Measurements from ENCODE around the gene BAHCC1. TPM values are rescaled to one million over a fixed set of nuclear protein-coding genes. Genes with fewer than 3 reads are reported as not detected.

The BAHCC1 gene
- total RNA-seq, 2 donors from 2014 or later: 11.4 to 28.9 TPM

DNA sequence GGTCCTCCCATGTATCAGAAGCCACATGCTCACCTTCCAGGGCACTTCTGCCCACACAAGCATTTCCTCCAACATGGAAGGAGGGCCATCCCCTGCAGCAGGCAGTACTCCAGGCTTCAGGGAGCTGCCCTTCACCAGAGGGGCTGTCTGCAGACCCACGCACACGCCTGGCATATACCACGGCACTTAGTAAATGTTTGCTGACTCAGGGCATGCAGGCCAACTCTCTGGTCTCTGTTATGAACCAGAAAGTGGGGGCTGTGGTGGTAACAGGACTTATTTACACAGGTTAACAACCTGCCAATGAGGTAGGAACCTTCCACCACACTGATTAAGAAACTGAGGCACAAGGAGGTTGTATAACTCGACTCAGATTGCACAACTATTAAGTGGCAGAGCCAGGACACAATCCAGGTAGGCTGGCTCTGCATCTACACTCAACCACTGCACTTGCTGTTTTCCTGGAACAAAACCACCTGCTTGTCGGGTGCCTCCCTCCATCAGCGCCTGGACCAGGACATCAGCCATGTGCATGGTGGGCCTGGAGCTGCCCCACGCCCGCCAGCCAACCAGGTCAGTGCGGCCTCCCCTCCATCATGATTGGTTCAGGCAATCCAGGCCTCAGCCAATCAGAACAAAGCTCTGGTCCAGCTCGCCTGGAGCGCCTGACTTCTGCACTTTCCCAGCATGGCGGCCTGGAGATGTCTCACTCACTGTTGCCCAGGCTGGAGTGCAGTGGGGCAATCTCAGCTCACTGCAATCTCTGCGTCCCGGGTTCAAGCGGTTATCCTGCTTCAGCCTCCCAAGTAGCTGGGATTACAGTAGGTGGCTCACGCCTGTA lies 98.2 kb downstream of the BAHCC1 start:
- no peak for TF ChIP-seq POLR2A (IDR thresholded peaks at IDR 0.05)
- intact Hi-C loops (cut with DNase I): no loop called here
- no peaks in the 10 kb centered on the region for H3K36me3 ChIP-seq
- H3K9me3 ChIP-seq: no peaks in the 10 kb centered on the region
- WGBS: 91% methylated on average over 16 of the region's 16 CpGs
- no peak for DNase-seq (ENCODE audit: low spot score)
- no peaks in the 10 kb centered on the region for H3K27me3 ChIP-seq (replicated peaks; ENCODE audit: insufficient read depth)
- H3K4me3 ChIP-seq: no peak overlapping the region
- no peak overlapping the region for H3K27ac ChIP-seq
- peaks cover 4% of the 10 kb centered on the region for H3K4me1 ChIP-seq (replicated peaks)

GRCh38 chr17:81494626-81495377 lies 99.5 kb downstream of the BAHCC1 start:
- Histone ChIP-seq H3K4me3 (no peak overlapping the region), H3K27ac (no peak overlapping the region), H3K36me3 (no peaks in the 10 kb centered on the region), H3K27me3 (replicated peaks; ENCODE audit: insufficient read depth) (no peaks in the 10 kb centered on the region), H3K4me1 (replicated peaks) (no peaks in the 10 kb centered on the region), H3K9me3 (no peaks in the 10 kb centered on the region)
- intact Hi-C loops (cut with DNase I): no loop called here
- no peak for DNase-seq (ENCODE audit: low spot score)
- 24% methylated on average over 8 of the region's 8 CpGs for WGBS
- TF ChIP-seq POLR2A (IDR thresholded peaks at IDR 0.05): no peak
- no peak for TF ChIP-seq POLR2AphosphoS5 (IDR thresholded peaks at IDR 0.05)
- TF ChIP-seq, protein P1, sequence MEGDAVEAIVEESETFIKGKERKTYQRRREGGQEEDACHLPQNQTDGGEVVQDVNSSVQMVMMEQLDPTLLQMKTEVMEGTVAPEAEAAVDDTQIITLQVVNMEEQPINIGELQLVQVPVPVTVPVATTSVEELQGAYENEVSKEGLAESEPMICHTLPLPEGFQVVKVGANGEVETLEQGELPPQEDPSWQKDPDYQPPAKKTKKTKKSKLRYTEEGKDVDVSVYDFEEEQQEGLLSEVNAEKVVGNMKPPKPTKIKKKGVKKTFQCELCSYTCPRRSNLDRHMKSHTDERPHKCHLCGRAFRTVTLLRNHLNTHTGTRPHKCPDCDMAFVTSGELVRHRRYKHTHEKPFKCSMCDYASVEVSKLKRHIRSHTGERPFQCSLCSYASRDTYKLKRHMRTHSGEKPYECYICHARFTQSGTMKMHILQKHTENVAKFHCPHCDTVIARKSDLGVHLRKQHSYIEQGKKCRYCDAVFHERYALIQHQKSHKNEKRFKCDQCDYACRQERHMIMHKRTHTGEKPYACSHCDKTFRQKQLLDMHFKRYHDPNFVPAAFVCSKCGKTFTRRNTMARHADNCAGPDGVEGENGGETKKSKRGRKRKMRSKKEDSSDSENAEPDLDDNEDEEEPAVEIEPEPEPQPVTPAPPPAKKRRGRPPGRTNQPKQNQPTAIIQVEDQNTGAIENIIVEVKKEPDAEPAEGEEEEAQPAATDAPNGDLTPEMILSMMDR (IDR thresholded peaks at IDR 0.05): no peak

DNA sequence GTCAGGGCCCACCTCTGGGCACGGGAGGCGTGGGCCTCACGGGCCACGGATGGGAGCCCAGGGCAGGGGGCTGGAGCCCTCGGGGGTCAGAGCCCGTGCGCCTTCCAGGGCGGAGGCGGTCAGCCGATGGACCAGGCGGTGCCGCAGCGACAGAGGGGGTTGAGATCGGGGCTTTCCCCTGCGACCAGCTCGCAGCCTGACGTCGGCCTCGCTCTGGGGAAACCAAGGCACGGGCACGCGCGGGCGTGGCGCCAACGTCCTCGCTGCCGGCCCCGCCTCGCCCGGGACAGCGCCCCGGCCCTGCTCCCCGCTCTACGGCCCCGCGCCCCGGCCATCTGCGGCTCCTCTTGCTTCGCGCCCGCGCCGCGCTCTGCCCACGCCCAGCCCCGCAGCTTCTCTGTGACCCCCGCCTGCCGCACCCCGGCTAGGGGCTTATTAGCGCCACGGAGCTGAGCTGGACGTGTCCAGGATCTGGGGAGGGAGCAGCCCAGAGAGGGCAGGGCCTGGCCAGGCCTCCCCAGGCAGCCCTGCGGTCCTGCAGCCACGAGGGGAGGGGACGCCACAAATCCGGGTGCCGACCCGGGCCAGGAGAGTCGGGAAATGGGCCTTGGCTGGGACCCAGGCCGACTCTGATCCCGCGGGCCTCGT lies 103.8 kb downstream of the BAHCC1 start:
- H3K9me3 ChIP-seq: no peaks in the 10 kb centered on the region
- intact Hi-C loops (cut with DNase I): no loop called here
- no peak overlapping the region for H3K27ac ChIP-seq
- DNase-seq (ENCODE audit: low spot score): no peak
- 75% methylated on average over 43 of the region's 64 CpGs for WGBS
- no peak overlapping the region for H3K4me3 ChIP-seq
- TF ChIP-seq, protein P1 (IDR thresholded peaks at IDR 0.05): no peak
- TF ChIP-seq POLR2AphosphoS5 (IDR thresholded peaks at IDR 0.05): no peak
- no peak for TF ChIP-seq POLR2A (IDR thresholded peaks at IDR 0.05)
- H3K4me1 ChIP-seq (replicated peaks): no peaks in the 10 kb centered on the region
- no peaks in the 10 kb centered on the region for H3K36me3 ChIP-seq
- H3K27me3 ChIP-seq (replicated peaks; ENCODE audit: insufficient read depth): no peaks in the 10 kb centered on the region

GRCh38 chr17:81499601-81499970 lies 104.3 kb downstream of the BAHCC1 start:
- Histone ChIP-seq H3K27me3 (replicated peaks; ENCODE audit: insufficient read depth) (no peaks in the 10 kb centered on the region), H3K9me3 (no peaks in the 10 kb centered on the region), H3K4me1 (replicated peaks) (no peaks in the 10 kb centered on the region), H3K36me3 (no peaks in the 10 kb centered on the region), H3K4me3 (no peak overlapping the region), H3K27ac (no peak overlapping the region)
- intact Hi-C loops (cut with DNase I): no loop called here
- TF ChIP-seq POLR2AphosphoS5 (IDR thresholded peaks at IDR 0.05) (no peak), POLR2A (IDR thresholded peaks at IDR 0.05) (no peak)
- TF ChIP-seq, protein P1 (IDR thresholded peaks at IDR 0.05): no peak
- WGBS: 62% methylated on average over 11 of the region's 12 CpGs
- no peak for DNase-seq (ENCODE audit: low spot score)

GRCh38 chr17:81500047-81500446 lies 104.8 kb downstream of the BAHCC1 start:
- no peaks in the 10 kb centered on the region for H3K27me3 ChIP-seq (replicated peaks; ENCODE audit: insufficient read depth)
- no peak for DNase-seq (ENCODE audit: low spot score)
- no peak for TF ChIP-seq POLR2AphosphoS5 (IDR thresholded peaks at IDR 0.05)
- TF ChIP-seq POLR2A (IDR thresholded peaks at IDR 0.05): no peak
- TF ChIP-seq, protein P1 (IDR thresholded peaks at IDR 0.05): no peak
- intact Hi-C loops (cut with DNase I): no loop called here
- H3K9me3 ChIP-seq: no peaks in the 10 kb centered on the region
- H3K4me1 ChIP-seq (replicated peaks): no peaks in the 10 kb centered on the region
- no peaks in the 10 kb centered on the region for H3K36me3 ChIP-seq
- 46% methylated on average over 7 of the region's 7 CpGs for WGBS
- H3K27ac ChIP-seq: no peak overlapping the region
- no peak overlapping the region for H3K4me3 ChIP-seq

All from prostate gland (tissue), 2 donors.